HG02973 (cell line): ENCODE results near the gene AEBP2.
A peak's percentile ranks its signal among the peaks of the same experiment; 100 is the strongest.
"Not testable (repeated sequence)": the region's sequence is repeated elsewhere in the genome, so short reads cannot be mapped to it uniquely, and the experiment has no call there.

Source experiments
- ATAC-seq: cut with Tn5 transposase; IDR thresholded peaks from one replicate; pipeline ENCODE4 v1.9.1; 2021; ENCODE audit warnings: moderate library complexity; ENCODE audit not compliant: unreplicated experiment

AEBP2 gene

GRCh38 chr12:19451196-19451595 lies 11.9 kb downstream of the AEBP2 start:
- no peak for ATAC-seq

- no peak for ATAC-seq
These were observed 14.7 kb downstream of the AEBP2 start for GRCh38 chr12:19453961-19454360.

- no peak for ATAC-seq
These were observed 15.5 kb downstream of the AEBP2 start for GRCh38 chr12:19454837-19455236.

GRCh38 chr12:19456176-19456575 lies 16.9 kb downstream of the AEBP2 start:
- no peak for ATAC-seq

- ATAC-seq, result no peak
These were observed 18.3 kb downstream of the AEBP2 start for GRCh38 chr12:19457561-19457960.

GRCh38 chr12:19458733-19459132 lies 19.4 kb downstream of the AEBP2 start:
- no peak for ATAC-seq

- no peak for ATAC-seq
These were observed 22.7 kb downstream of the AEBP2 start for GRCh38 chr12:19461999-19462398.

- ATAC-seq, result no peak
These were observed 23.1 kb downstream of the AEBP2 start for GRCh38 chr12:19462406-19462805.

- no peak for ATAC-seq
These were observed 24.9 kb downstream of the AEBP2 start for GRCh38 chr12:19464192-19464580.

- no peak for ATAC-seq
These were observed 26.4 kb downstream of the AEBP2 start for GRCh38 chr12:19465711-19466110.

- no peak for ATAC-seq
These were observed 34.9 kb downstream of the AEBP2 start for GRCh38 chr12:19474147-19474546.

- not testable (repeated sequence) for ATAC-seq
These were observed 36.7 kb downstream of the AEBP2 start for GRCh38 chr12:19475884-19476505.

- ATAC-seq, result no peak
These were observed 37.8 kb downstream of the AEBP2 start for GRCh38 chr12:19477071-19477470.

- no peak for ATAC-seq
These were observed 41.2 kb downstream of the AEBP2 start for GRCh38 chr12:19480459-19480858.

- no peak for ATAC-seq
These were observed 42.7 kb downstream of the AEBP2 start for GRCh38 chr12:19482036-19482435.

- ATAC-seq, result peak; percentile 85
These were observed 43.3 kb downstream of the AEBP2 start for GRCh38 chr12:19482551-19483109.

GRCh38 chr12:19483727-19484126 lies 44.4 kb downstream of the AEBP2 start:
- no peak for ATAC-seq

GRCh38 chr12:19484738-19485137 lies 45.4 kb downstream of the AEBP2 start:
- ATAC-seq, result no peak

- ATAC-seq, result no peak
These were observed 45.9 kb downstream of the AEBP2 start for GRCh38 chr12:19485240-19485639.

GRCh38 chr12:19489168-19489567 lies 49.9 kb downstream of the AEBP2 start:
- ATAC-seq, result no peak

GRCh38 chr12:19490908-19491307 lies 51.6 kb downstream of the AEBP2 start:
- ATAC-seq, result no peak

- no peak for ATAC-seq
These were observed 52.6 kb downstream of the AEBP2 start for GRCh38 chr12:19491863-19492262.
